Endothelial cell of umbilical vein (primary cell): ENCODE measurements around the gene C3orf20. TPM values are rescaled to one million over a fixed set of nuclear protein-coding genes. Genes with fewer than 3 reads are reported as not detected.

Source experiments
- BruUV-seq: library from RNA; stranded (reverse); fragments of 400-500 nt; replicated peaks from 2 replicates; lab custom pipeline; 2021; lab: Mats Ljungman, UMichigan
- CTCF ChIA-PET: fragments of 300-600, 350-600 bp; sonication (Branson Sonifier 250); formaldehyde crosslinking; loops from one replicate; lab custom pipeline; 2021; ENCODE audit warnings: antibody characterized with exemption, inconsistent platforms; lab: Charles Lee
- POLR2A ChIA-PET: fragments of 300-600, 350-600 bp; sonication (Branson Sonifier 250); formaldehyde crosslinking; loops from one replicate; lab custom pipeline; 2021; ENCODE audit warnings: antibody characterized with exemption, inconsistent platforms; lab: Charles Lee
- DNase-seq: peaks from one replicate; pipeline ENCODE4 v3.0.0-alpha.2; 2011; ENCODE audit warnings: low read depth, low spot score
- FAIRE-seq: peaks from 2 replicates; lab custom pipeline; 2011; peaks lifted over from hg19 to GRCh38; lab: Jason Lieb, UNC
- H2AFZ ChIP-seq: 2 replicates; pipeline ENCODE4 v1.6.0; 2012; ENCODE audit warnings: low read depth, low read length, control low read depth, inconsistent platforms
- H3K27ac ChIP-seq: 2 replicates; pipeline ENCODE4 v1.5.1; 2011; ENCODE audit warnings: low read depth, mild to moderate bottlenecking, control low read depth, low read length, moderate library complexity; ENCODE audit not compliant: insufficient read depth
- H3K27me3 ChIP-seq, 2 experiments: 2 replicates each; pipeline versions ENCODE4 v1.6.0 to v1.6.1; 2011; ENCODE audit warnings: low read length in 2 of 2, mixed read lengths in 1 of 2; ENCODE audit not compliant: control insufficient read depth in 2 of 2, insufficient read depth in 2 of 2
- H3K36me3 ChIP-seq, 2 experiments: 2 replicates in 1 of 2; 3 replicates in 1 of 2; pipeline ENCODE4 v1.5.1; 2011; ENCODE audit warnings: low read length in 2 of 2, mild to moderate bottlenecking in 1 of 2, moderate library complexity in 1 of 2; ENCODE audit not compliant: control insufficient read depth in 2 of 2, insufficient read depth in 2 of 2; ENCODE audit errors: extremely low read depth in 1 of 2
- H3K4me1 ChIP-seq: 3 replicates; pipeline ENCODE4 v1.5.1; 2011; ENCODE audit warnings: mild to moderate bottlenecking, low read length; ENCODE audit not compliant: control insufficient read depth, insufficient read depth; ENCODE audit errors: extremely low read depth
- H3K4me2 ChIP-seq: 2 replicates; pipeline ENCODE4 v1.6.1; 2011; ENCODE audit warnings: low read length, control low read depth, mixed read lengths; ENCODE audit not compliant: insufficient read depth
- H3K4me3 ChIP-seq, 3 experiments: fragments of 200-600 bp in 1 of 3; sonication (generic), shearing (Covaris generic) in 1 of 3; replicated peaks in 1 of 3; 2 replicates each; pipeline ENCODE4 v1.5.1; 2011 to 2016; ENCODE audit warnings: control low read depth in 3 of 3, low read length in 3 of 3, mild to moderate bottlenecking in 2 of 3, inconsistent platforms in 1 of 3, low read depth in 1 of 3, moderate library complexity in 1 of 3; ENCODE audit not compliant: insufficient read depth in 1 of 3
- H3K79me2 ChIP-seq: 2 replicates; pipeline ENCODE4 v1.6.0; 2012; ENCODE audit warnings: low read length, inconsistent platforms; ENCODE audit not compliant: control insufficient read depth, insufficient read depth
- H3K9ac ChIP-seq: replicated peaks from 2 replicates; pipeline ENCODE3; 2011; ENCODE audit warnings: low read length, control low read depth; ENCODE audit not compliant: insufficient read depth; ENCODE audit errors: extremely low read depth
- H3K9me1 ChIP-seq: replicated peaks from 3 replicates; pipeline ENCODE4 v1.6.0; 2011; ENCODE audit warnings: mild to moderate bottlenecking, low read length; ENCODE audit not compliant: control insufficient read depth, insufficient read depth; ENCODE audit errors: extremely low read depth
- H3K9me3 ChIP-seq: replicated peaks from 2 replicates; pipeline ENCODE4 v1.5.1; 2012; ENCODE audit warnings: low read length, inconsistent platforms; ENCODE audit not compliant: control insufficient read depth, insufficient read depth
- H4K20me1 ChIP-seq: replicated peaks from 2 replicates; pipeline ENCODE3; 2011; ENCODE audit warnings: mild to moderate bottlenecking, low read length; ENCODE audit not compliant: control insufficient read depth, insufficient read depth; ENCODE audit errors: extremely low read depth
- EZH2 ChIP-seq: IDR thresholded peaks from 2 replicates; pipeline ENCODE4 v1.6.1; 2012; ENCODE audit warnings: borderline replicate concordance, low read depth, mild to moderate bottlenecking, moderate library complexity, low read length, inconsistent platforms; ENCODE audit not compliant: severe bottlenecking
- POLR2AphosphoS5 ChIP-seq: IDR thresholded peaks from 2 replicates; pipeline ENCODE4 v1.6.1; 2012; ENCODE audit warnings: low read depth, mild to moderate bottlenecking, control low read depth, low read length, moderate library complexity; ENCODE audit not compliant: insufficient read depth
- dilution Hi-C: fragments of 300-500 bp; cut with MboI; formaldehyde crosslinking; loops from one replicate; pipeline ENCODE4 v1.15.0; 2019; ENCODE audit warnings: low sequenced_read_pairs; ENCODE audit not compliant: extremely low pct_ligation_motif_present
- intact Hi-C: fragments of 100-400 bp; cut with micrococcal nuclease; formaldehyde crosslinking; loops from one replicate; pipeline ENCODE4 v1.10.0; 2022
- polyA plus RNA-seq, 4 experiments: library from polyadenylated mRNA; depleted of rRNA in 3 of 4; stranded (reverse) in 3 of 4; unstranded in 1 of 4; fragments of >200 nt; gene quantifications; 2 replicates each; pipeline versions ENCODE4 v1.2.1 to v1.2.3, GENCODE V29; 2011 to 2012; ENCODE audit warnings: missing spikeins in 1 of 4
- total RNA-seq: library from RNA; stranded (reverse); gene quantifications from 2 replicates; pipeline ENCODE4 v1.2.3, GENCODE V29; 2021

C3orf20 gene
- total and polyA plus RNA-seq, 2 donors (not counting 3 experiments of a cell fraction or from before 2014, with no cell fraction given) = not detected

- intact Hi-C loops = no loop called here
- no peak for FAIRE-seq
- H3K4me3 ChIP-seq = no peak overlapping the region
- dilution Hi-C loops = no loop called here
- TF ChIP-seq POLR2AphosphoS5 = no peak
- no peaks in the 10 kb centered on the region for H3K9me3 ChIP-seq
- CTCF ChIA-PET = no interaction called here
- no peak for DNase-seq
- BruUV-seq = no TSS peak
- no peaks in the 10 kb centered on the region for H3K9me1 ChIP-seq
- H3K9ac ChIP-seq = no peak overlapping the region
- POLR2A ChIA-PET = no interaction called here
- no peaks in the 10 kb centered on the region for H4K20me1 ChIP-seq
- no peaks in the 10 kb centered on the region for H3K36me3 ChIP-seq
- H3K4me1 ChIP-seq = no peaks in the 10 kb centered on the region
- peaks cover 4 to 7% of the 10 kb centered on the region in 2 experiments for H3K27me3 ChIP-seq
- H3K27ac ChIP-seq = no peak overlapping the region
- H3K4me2 ChIP-seq = no peak overlapping the region
- H3K79me2 ChIP-seq = no peaks in the 10 kb centered on the region
- no peak overlapping the region for H2AFZ ChIP-seq
These were observed 46.5 kb upstream of the C3orf20 start for GRCh38 chr3:14628406-14628805.

GRCh38 chr3:14630404-14631100 lies 44.4 kb upstream of the C3orf20 start:
- POLR2A ChIA-PET = no interaction called here
- intact Hi-C loops = no loop called here
- BruUV-seq = no TSS peak

More at GRCh38 chr3:14630404-14631100, 44.4 kb upstream of the C3orf20 start:
- H3K36me3 ChIP-seq = no peaks in the 10 kb centered on the region
- H3K9me1 ChIP-seq = no peaks in the 10 kb centered on the region
- H2AFZ ChIP-seq = no peak overlapping the region
- dilution Hi-C loops = no loop called here
- no peak overlapping the region for H3K27ac ChIP-seq
- TF ChIP-seq EZH2 = no peak
- H3K4me3 ChIP-seq = no peak overlapping the region
- H3K79me2 ChIP-seq = no peaks in the 10 kb centered on the region
- H3K4me2 ChIP-seq = no peak overlapping the region
- H3K9me3 ChIP-seq = no peaks in the 10 kb centered on the region
- CTCF ChIA-PET = interaction anchor here (3.6 kb wide), 1 partner anchor 21 kb away, joined by 9 read pairs; the partner anchor contains the start of gene CCDC174
- H4K20me1 ChIP-seq = no peaks in the 10 kb centered on the region
- peaks cover 2 to 4% of the 10 kb centered on the region in 2 experiments for H3K27me3 ChIP-seq
- H3K9ac ChIP-seq = no peak overlapping the region
- H3K4me1 ChIP-seq = peaks cover 13% of the 10 kb centered on the region
- FAIRE-seq = no peak
- DNase-seq = no peak
